Fibroblast of lung (primary cell): ENCODE measurements around the gene ZIC1.

ENCODE experiments used
- CTCF ChIP-seq, 2 donors: IDR thresholded peaks in 1 of 2; conservative IDR thresholded peaks in 1 of 2; 1 replicate in 1 of 2; 2 replicates in 1 of 2; pipeline ENCODE4 v1.5.1; 2011 to 2012; ENCODE audit warnings: low read length in 2 of 2, control low read depth in 1 of 2, inconsistent platforms in 1 of 2, low read depth in 1 of 2, mild to moderate bottlenecking in 1 of 2
- EZH2 ChIP-seq: IDR thresholded peaks from 2 replicates; pipeline ENCODE4 v1.5.1; 2012; ENCODE audit warnings: low read length, control low read depth, mild to moderate bottlenecking; ENCODE audit errors: missing control alignments

GRCh38 chr3:147390589-147391569 lies 18.3 kb upstream of the ZIC1 start:
- no peak for TF ChIP-seq CTCF (conservative IDR thresholded peaks at IDR 0.05 in 1 of 2, IDR thresholded peaks at IDR 0.05 in 1 of 2; ENCODE audit: low read depth in 1 of 2, low read length in 2 of 2)
- peak; percentile 96 for TF ChIP-seq EZH2
